GM12865 (cell line): Measurements from ENCODE around the gene NGEF.

Experiments
- DNase-seq: peaks from one replicate; pipeline ENCODE4 v3.0.0; 2010; ENCODE audit warnings: low read depth
- H3K4me3 ChIP-seq: 2 replicates; pipeline ENCODE4 v1.5.1; 2011; ENCODE audit warnings: mild to moderate bottlenecking, low read depth, low read length, control low read depth
- CTCF ChIP-seq: IDR thresholded peaks from 2 replicates; pipeline ENCODE4 v1.5.1; 2011; ENCODE audit warnings: low read length, control low read depth, low read depth, inconsistent platforms; ENCODE audit not compliant: insufficient read depth; ENCODE audit errors: missing control alignments

The NGEF gene

DNA sequence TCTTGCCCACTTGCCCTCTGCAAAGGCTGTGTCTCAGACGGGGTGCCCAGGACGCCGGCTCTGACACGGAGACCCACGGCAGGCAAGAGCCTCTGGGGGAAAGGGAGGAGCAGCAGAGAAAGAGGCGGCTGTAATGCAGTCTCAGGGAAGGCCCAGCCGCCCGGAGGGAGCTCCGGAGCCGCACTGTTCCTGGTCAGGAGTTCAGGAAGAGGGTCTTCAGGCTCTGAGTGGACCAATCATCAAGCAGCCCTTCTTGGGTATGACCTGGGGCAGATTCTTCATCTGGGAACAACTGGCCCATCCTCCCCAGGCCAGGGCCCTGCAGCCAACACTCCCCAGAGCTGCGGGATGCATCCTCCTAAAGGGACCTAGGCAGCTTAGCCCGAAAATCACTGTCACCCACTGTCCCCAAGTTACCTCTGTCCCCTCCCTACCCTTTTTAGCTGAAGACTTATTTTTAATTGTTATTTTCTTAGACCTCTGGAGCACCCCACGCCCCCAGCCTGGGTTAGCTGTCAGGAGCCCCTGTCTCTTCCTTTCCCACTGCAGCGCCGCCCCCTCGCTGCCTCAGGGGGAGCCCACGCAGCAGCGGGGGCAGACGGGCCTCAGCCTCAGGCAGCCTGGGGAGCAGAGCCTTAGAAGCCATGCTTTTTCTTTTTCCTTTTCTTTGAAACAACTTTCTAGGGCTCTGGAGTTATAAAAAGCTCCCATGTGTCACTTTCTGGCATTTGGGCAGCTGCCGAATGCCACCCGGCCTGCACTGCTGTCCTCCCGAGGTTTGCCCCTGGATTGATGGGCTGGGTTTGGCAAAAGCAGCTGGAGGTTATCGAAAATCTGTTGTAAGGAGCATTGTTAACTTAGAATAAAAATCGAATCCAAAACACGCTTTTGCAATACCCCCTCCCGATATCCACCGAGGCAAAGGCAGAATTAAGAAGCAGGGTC is 18.8 kb upstream of the NGEF start:
- no peak for TF ChIP-seq CTCF
- no peak overlapping the region for H3K4me3 ChIP-seq
- no peak for DNase-seq

GRCh38 chr2:233029321-233029720 is 16.3 kb upstream of the NGEF start:
- no peak for DNase-seq
- no peak overlapping the region for H3K4me3 ChIP-seq
- TF ChIP-seq CTCF, result no peak

DNA sequence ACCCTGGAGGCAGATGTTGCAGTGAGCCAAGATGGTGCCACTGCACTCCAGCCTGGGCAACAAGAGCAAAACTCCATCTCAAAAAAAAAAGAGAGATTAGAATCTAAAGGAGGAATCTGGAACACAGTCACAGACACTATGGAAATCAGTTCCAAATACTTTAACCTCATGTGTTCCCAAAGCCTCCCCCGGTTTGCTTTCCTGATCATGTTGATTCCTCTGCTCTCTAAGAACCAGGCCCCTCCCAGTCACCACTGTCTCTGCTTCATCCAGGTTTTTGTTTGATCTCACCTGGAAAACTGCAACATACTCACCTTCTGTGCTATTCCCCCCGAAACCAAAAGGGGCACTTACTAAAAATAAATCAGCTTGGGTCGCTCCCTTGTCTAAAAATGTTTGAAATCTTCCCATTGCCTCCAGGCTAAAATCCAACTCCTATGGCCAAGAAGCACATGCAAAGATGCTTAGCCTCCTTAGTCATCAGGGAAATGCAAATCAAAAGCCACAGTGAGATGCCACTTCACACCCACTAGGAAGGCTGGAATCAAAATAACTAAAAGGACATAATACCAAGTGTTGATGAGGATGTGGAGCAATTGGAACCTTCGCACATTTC is 13.2 kb upstream of the NGEF start:
- TF ChIP-seq CTCF, result no peak
- no peak for DNase-seq
- no peak overlapping the region for H3K4me3 ChIP-seq

DNA sequence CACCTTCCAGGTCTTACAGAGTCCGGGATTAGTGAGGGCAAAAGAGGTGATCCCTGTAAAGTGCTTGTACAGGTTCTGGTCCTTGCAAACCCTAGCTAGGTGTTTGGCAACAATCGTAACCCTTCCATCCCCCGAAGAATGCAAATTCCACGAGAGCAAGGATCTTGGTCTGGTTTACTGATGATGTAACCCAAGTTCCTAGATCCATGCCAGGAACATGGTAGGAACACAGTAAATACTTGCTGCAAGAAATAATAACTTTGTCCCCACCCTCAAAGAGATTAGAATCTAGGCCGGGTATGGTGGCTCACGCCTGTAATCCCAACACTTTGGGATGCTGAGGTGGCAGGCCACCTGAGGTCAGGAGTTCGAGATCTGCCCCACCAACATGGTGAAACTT is 12.7 kb upstream of the NGEF start:
- no peak overlapping the region for H3K4me3 ChIP-seq
- TF ChIP-seq CTCF, result no peak
- DNase-seq, result no peak

- DNase-seq, result no peak
- H3K4me3 ChIP-seq, result no peak overlapping the region
- no peak for TF ChIP-seq CTCF
These were observed 10.8 kb upstream of the NGEF start for GRCh38 chr2:233023761-233024410.

DNA sequence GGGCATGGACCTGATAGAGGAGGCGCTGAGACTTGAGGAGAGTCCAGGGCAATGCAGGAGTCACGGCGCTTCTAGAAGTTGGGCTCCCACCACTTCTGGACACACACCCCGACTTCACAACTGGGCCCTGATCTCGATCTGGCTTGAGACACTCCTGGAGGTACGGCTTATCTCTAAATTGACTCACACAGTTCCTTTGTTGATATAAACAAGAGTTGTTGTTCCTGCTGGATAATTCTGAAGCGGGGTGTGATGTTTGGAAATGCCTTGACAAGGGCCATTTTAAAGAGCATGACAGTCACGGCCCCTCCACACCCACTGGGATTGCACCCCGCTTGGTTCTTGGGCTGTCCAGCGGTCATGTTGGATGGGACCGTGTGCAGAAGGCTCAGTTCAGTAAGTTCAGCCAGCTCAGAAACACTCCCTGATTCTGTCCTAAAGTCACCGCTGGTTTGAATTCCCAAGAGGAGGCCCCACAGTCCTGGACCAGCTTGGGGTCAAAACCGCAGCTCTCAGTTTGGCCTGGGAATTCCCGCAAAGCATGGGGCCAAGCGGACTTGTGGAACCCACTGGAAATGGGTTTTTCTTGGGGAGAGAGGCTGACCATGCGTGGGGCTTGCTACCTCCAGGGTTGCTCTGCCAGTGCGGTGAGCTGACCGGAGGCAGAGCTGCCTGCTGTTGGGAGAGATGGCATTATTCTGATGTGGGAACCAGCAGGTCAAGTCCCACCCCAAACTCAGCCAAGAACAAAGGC is 10.1 kb upstream of the NGEF start:
- no peak for DNase-seq
- no peak for TF ChIP-seq CTCF
- no peak overlapping the region for H3K4me3 ChIP-seq
